ENCODE measurements around the gene UBE2I. TPM values are rescaled to one million over a fixed set of nuclear protein-coding genes. Genes with fewer than 3 reads are reported as not detected.

The UBE2I gene
- total and polyA plus RNA-seq, 2 of the 4 experiments (the other 2 are of a cell fraction): 30.8 to 140 TPM

GRCh38 chr16:1320658-1321240 lies 11.3 kb downstream of the UBE2I start:
- H3K36me3 ChIP-seq (ENCODE audit: control insufficient read depth, insufficient read depth, low read length): peaks cover 83% of the 10 kb centered on the region
- no peak overlapping the region for H3K4ac ChIP-seq (ENCODE audit: low read depth, low read length)
- ATAC-seq (ENCODE audit: low read depth) (no peak), DNase-seq (no peak)
- dilution Hi-C loops (cut with HindIII; ENCODE audit: low sequenced_read_pairs, unreplicated experiment) (no loop called here), in situ Hi-C loops (cut with MboI; ENCODE audit: low sequenced_read_pairs) (no loop called here), intact Hi-C loops (cut with micrococcal nuclease) (no loop called here)
- H3K4me1 ChIP-seq (ENCODE audit: control insufficient read depth, insufficient read depth, low read length): no peaks in the 10 kb centered on the region
- BruUV-seq (replicated peaks): no TSS peak
- no peak overlapping the region for H2BK5ac ChIP-seq (ENCODE audit: low read depth, low read length, poor library complexity, severe bottlenecking)
- H3K9me3 ChIP-seq (ENCODE audit: control insufficient read depth, insufficient read depth, low read length): no peaks in the 10 kb centered on the region
- H3K27ac ChIP-seq (ENCODE audit: insufficient read depth, low read length): no peak overlapping the region
- no peak overlapping the region for H3K14ac ChIP-seq (replicated peaks; ENCODE audit: low read depth, low read length)
- no peak overlapping the region for H2BK15ac ChIP-seq (ENCODE audit: low read depth, low read length)
- WGBS, 2 experiments (ENCODE audit: extremely low coverage in 2 of 2, insufficient read length in 1 of 2): 81% methylated on average over 9 of the region's 22 CpGs; no CpG with 5 or more reads in 1 of the 2 experiments
- H3K23ac ChIP-seq (ENCODE audit: low read depth, low read length): no peak overlapping the region
- H4K91ac ChIP-seq (ENCODE audit: insufficient read depth, low read depth, low read length): no peak overlapping the region
- H4K8ac ChIP-seq (ENCODE audit: low read depth in 2 of 2, low read length in 2 of 2): no peak overlapping the region
- H3K4me3 ChIP-seq (ENCODE audit: insufficient read depth, low read depth, low read length): no peak overlapping the region
- no peak for TF ChIP-seq RAD21 (IDR thresholded peaks at IDR 0.05; ENCODE audit: low read length)
- TF ChIP-seq CHD1 (IDR thresholded peaks at IDR 0.05; ENCODE audit: low read depth, low read length): no peak
- no peak for TF ChIP-seq RFX5 (IDR thresholded peaks at IDR 0.05; ENCODE audit: low read depth, low read length)
- TF ChIP-seq MAFK (IDR thresholded peaks at IDR 0.05; ENCODE audit: low read depth, low read length): no peak
- TF ChIP-seq POLR2A (IDR thresholded peaks at IDR 0.05; ENCODE audit: low read depth, low read length): no peak
- no peak for TF ChIP-seq CEBPB (IDR thresholded peaks at IDR 0.05; ENCODE audit: low read depth, low read length)
- TF ChIP-seq, protein P1, sequence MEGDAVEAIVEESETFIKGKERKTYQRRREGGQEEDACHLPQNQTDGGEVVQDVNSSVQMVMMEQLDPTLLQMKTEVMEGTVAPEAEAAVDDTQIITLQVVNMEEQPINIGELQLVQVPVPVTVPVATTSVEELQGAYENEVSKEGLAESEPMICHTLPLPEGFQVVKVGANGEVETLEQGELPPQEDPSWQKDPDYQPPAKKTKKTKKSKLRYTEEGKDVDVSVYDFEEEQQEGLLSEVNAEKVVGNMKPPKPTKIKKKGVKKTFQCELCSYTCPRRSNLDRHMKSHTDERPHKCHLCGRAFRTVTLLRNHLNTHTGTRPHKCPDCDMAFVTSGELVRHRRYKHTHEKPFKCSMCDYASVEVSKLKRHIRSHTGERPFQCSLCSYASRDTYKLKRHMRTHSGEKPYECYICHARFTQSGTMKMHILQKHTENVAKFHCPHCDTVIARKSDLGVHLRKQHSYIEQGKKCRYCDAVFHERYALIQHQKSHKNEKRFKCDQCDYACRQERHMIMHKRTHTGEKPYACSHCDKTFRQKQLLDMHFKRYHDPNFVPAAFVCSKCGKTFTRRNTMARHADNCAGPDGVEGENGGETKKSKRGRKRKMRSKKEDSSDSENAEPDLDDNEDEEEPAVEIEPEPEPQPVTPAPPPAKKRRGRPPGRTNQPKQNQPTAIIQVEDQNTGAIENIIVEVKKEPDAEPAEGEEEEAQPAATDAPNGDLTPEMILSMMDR (conservative IDR thresholded peaks at IDR 0.05; ENCODE audit: low read depth, low read length): no peak
- TF ChIP-seq BHLHE40 (IDR thresholded peaks at IDR 0.05; ENCODE audit: low read depth, low read length): no peak
- no peak for TF ChIP-seq NFE2L2 (IDR thresholded peaks at IDR 0.05; ENCODE audit: low read depth, low read length)
- TF ChIP-seq, protein P2, sequence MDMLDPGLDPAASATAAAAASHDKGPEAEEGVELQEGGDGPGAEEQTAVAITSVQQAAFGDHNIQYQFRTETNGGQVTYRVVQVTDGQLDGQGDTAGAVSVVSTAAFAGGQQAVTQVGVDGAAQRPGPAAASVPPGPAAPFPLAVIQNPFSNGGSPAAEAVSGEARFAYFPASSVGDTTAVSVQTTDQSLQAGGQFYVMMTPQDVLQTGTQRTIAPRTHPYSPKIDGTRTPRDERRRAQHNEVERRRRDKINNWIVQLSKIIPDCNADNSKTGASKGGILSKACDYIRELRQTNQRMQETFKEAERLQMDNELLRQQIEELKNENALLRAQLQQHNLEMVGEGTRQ (IDR thresholded peaks at IDR 0.05; ENCODE audit: low read depth, low read length): no peak
- no peak for TF ChIP-seq MAZ (IDR thresholded peaks at IDR 0.05; ENCODE audit: borderline replicate concordance, low read depth, low read length)
- no peak for TF ChIP-seq RCOR1 (IDR thresholded peaks at IDR 0.05; ENCODE audit: insufficient replicate concordance, low read length)
- TF ChIP-seq SMC3 (IDR thresholded peaks at IDR 0.05; ENCODE audit: low read depth, low read length): no peak
- TF ChIP-seq MXI1 (IDR thresholded peaks at IDR 0.05; ENCODE audit: borderline replicate concordance, low read depth, low read length): no peak
- TF ChIP-seq ELK1 (IDR thresholded peaks at IDR 0.05; ENCODE audit: borderline replicate concordance, low read depth, low read length): no peak
- CTCF ChIA-PET: no interaction called here
- H3K4me2 ChIP-seq (ENCODE audit: low read depth, low read length): no peak overlapping the region
- peaks cover 6% of the 10 kb centered on the region; the same call in 1 of the 2 replicates for H3K9me1 ChIP-seq (ENCODE audit: insufficient read depth, low read length)
- H4K20me1 ChIP-seq (ENCODE audit: insufficient read depth, low read length): peaks cover 66% of the 10 kb centered on the region
- H3K27me3 ChIP-seq (ENCODE audit: control insufficient read depth, insufficient read depth, low read length): no peaks in the 10 kb centered on the region
- H4K5ac ChIP-seq (ENCODE audit: low read depth, low read length): no peak overlapping the region
- POLR2A ChIA-PET (ENCODE audit: unreplicated experiment): no interaction called here
- no peak overlapping the region for H3K9ac ChIP-seq (ENCODE audit: low read depth, low read length)
- no peak overlapping the region for H2BK20ac ChIP-seq (ENCODE audit: low read depth, low read length)
- no peak overlapping the region for H2AK5ac ChIP-seq (ENCODE audit: low read depth, low read length)
- no peak overlapping the region for H3K56ac ChIP-seq (ENCODE audit: extremely low read depth, insufficient read depth, low read length)
- no peak overlapping the region for H2AK9ac ChIP-seq (replicated peaks; ENCODE audit: low read depth, low read length, poor library complexity)
- H2AFZ ChIP-seq (replicated peaks; ENCODE audit: low read length, poor library complexity): peak overlapping the region; percentile 21
- H2BK120ac ChIP-seq (ENCODE audit: low read depth, low read length): no peak overlapping the region
- peaks cover 10 to 53% of the 10 kb centered on the region in 2 experiments for H3K79me1 ChIP-seq (ENCODE audit: low read depth in 1 of 2, low read length in 2 of 2)
- no peak overlapping the region for H3K18ac ChIP-seq (ENCODE audit: low read depth, low read length)
